HG03280 (cell line): Measurements from ENCODE around the gene TNKS1BP1.

Source experiments
- ATAC-seq: cut with Tn5 transposase; IDR thresholded peaks from one replicate; pipeline ENCODE4 v1.9.1; 2021; ENCODE audit warnings: mild to moderate bottlenecking, moderate library complexity; ENCODE audit not compliant: unreplicated experiment

Gene TNKS1BP1

GRCh38 chr11:57262157-57262556, 62.6 kb downstream of the TNKS1BP1 start:
- ATAC-seq: no peak

- no peak for ATAC-seq
Observed at GRCh38 chr11:57260937-57261783, 63.6 kb downstream of the TNKS1BP1 start.

DNA sequence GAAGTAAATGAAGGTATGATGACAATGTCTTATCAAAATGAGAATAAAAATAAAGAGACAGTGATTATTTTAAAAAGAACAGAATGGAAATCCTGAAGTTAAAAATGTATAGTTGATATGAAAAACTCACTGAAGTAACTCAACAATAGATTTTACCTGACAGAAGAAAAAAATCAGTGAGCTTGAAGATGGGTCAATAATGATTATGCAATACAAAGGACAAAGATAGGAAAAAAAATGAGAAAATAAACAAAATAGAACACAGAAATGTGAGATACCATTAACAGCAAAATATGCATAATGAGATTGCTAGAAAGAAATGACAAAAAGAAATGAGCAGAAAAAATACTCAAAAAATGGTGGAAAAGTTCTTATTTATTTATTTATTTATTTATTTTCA, 68.6 kb downstream of the TNKS1BP1 start:
- ATAC-seq: no peak

DNA sequence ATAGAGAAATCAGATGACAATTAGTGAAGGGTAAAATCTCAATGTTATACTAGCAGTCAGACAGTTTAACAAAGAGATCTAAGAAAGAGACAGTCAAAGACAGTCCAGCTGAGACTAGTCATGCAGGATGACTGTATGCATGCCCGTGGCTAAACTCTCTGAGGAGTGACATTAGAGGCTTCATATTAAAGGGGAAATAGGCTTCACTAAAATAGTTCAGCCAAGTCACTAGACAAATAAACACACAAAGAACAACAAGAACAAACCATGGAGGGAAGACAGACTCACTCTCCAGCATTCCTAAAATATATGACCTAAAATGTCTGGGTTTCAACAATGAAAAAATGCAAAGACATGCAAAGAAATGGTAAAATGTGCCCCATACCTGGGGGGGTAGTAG, 69.1 kb downstream of the TNKS1BP1 start:
- no peak for ATAC-seq

GRCh38 chr11:57254631-57255030, 70.1 kb downstream of the TNKS1BP1 start:
- no peak for ATAC-seq

DNA sequence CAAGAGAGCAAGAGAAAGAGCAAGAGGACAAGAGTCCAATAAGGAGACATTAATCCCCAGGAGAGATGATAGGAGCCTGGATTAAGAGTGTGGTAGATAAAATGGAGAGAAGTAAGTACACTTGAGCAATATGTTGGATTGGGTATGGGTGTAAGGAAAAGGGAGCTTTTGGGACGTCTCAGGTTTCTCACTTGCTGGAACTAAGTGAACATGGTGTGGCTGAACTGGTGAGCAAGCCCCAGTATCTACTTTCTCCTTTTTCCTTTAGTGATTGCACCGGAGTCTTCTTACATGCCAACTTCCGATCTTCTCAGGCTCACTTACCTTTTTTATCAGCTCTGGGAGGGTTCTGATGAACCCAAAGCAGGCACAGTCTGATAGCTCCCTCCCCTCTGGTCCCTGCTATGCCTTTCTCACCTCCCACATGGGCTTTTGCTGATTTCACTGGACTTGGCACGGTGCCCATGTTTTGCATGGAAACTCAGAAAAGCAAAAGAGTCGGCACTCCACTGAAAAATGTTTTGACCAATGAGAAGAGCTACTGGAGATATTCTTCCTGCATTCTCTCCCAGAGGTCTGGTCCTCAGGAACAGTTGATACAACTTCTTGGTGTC, 73.2 kb downstream of the TNKS1BP1 start:
- no peak for ATAC-seq

DNA sequence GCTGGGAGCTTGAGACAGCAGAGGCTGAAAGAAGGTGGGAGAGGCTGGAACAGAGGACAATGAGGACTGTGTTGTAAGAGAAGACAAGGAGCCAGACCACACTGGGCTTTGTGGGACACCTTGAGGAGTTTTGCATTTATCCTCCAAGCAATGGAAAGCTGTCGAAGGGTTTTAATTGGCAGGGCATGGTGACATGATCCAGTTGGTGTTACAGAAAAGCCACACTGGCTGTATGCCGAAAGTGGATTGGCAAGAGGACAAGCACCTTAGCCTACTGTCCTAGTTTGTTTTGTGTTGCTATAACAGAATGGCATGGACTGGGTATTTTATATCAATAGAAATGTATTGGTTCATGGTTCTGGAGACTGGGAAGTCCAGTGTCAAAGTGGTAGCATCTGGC, 73.7 kb downstream of the TNKS1BP1 start:
- ATAC-seq: no peak
